Vagina (tissue), 2 donors: Measurements from ENCODE around the gene SPAG17.

Experiments used
- CTCF ChIP-seq, 3 experiments: fragments of 450-650 bp in 2 of 3; fragments of 200-600 bp in 1 of 3; sonication (generic) in 1 of 3; IDR thresholded peaks; one replicate each; pipeline ENCODE4 v1.5.1; 2017 to 2019; ENCODE audit warnings: antibody characterized with exemption in 3 of 3, mild to moderate bottlenecking in 2 of 3, moderate library complexity in 2 of 3
- POLR2A ChIP-seq, 2 donors: fragments of 450-650 bp; IDR thresholded peaks; one replicate each; pipeline ENCODE4 v1.6.1; 2017; ENCODE audit warnings: antibody characterized with exemption in 2 of 2, mild to moderate bottlenecking in 2 of 2, moderate library complexity in 2 of 2
- POLR2AphosphoS5 ChIP-seq, 2 donors: sonication (generic); formaldehyde crosslinking; IDR thresholded peaks; one replicate each; pipeline ENCODE4 v1.9.0; 2017; ENCODE audit warnings: antibody characterized with exemption in 2 of 2, mild to moderate bottlenecking in 2 of 2, low read depth in 1 of 2; ENCODE audit not compliant: insufficient read depth in 1 of 2

GRCh38 chr1:118118469-118118868 lies 66.6 kb downstream of the SPAG17 start:
- TF ChIP-seq POLR2AphosphoS5 (IDR thresholded peaks at IDR 0.05; ENCODE audit: insufficient read depth in 1 of 2, low read depth in 1 of 2) (no peak), CTCF (IDR thresholded peaks at IDR 0.05) (no peak), POLR2A (IDR thresholded peaks at IDR 0.05) (no peak)
